SH-SY5Y (cell line): ENCODE results near the gene SLC26A6.

ENCODE experiments used
- GATA2 ChIP-seq: IDR thresholded peaks from 2 replicates; pipeline ENCODE4 v1.6.1; 2011; ENCODE audit warnings: mild to moderate bottlenecking, low read depth, low read length
- GATA3 ChIP-seq: IDR thresholded peaks from 2 replicates; pipeline ENCODE4 v1.6.1; 2011; ENCODE audit warnings: low read depth, mild to moderate bottlenecking, low read length, moderate library complexity

GRCh38 chr3:48591436-48591835, 43.8 kb downstream of the SLC26A6 start:
- no peak for TF ChIP-seq GATA2
- TF ChIP-seq GATA3 = no peak
